ENCODE data around the gene KRTDAP.

KRTDAP gene

GRCh38 chr19:35512831-35513627, 22.8 kb upstream of the KRTDAP start:
- DNase-seq (ENCODE audit: low read depth, low spot score): no peak

DNA sequence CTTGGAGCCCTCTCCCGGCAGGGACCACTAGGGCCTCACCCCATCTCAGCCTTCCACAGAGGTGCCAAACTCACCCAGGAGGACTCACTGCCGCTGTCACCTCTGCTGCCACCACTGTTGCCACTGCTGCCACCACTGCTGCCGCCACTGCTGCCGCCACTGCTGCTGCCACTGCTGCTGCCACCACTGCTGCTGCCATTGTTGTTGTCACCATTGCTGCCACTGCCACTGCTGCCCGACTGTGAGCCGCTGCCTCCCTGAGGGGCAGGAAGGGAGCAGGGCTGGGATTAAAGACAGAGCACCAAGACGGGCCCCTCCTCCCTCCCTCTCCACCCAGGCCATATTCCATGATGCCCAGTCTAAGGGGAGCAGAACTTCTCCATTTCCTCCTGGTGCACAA, 21.1 kb upstream of the KRTDAP start:
- DNase-seq (ENCODE audit: low read depth, low spot score): no peak

DNA sequence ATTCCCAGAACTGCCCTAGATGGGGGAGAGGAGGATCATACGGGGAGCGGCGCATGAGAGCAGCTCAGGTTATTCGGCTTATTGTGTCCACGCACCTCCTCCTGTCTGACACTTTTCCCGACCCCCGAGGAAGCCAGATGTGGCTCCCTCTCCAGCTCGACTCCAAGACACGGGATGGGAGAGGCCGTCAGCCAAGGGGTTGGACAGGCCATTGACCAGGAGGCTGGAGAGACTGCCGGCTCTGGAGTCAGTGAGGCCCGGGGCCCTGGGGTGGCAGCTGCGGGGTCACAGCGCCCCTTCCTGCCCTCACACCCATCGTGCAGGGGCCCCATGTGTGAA, 20.3 kb upstream of the KRTDAP start:
- no peak for DNase-seq (ENCODE audit: low read depth, low spot score)

GRCh38 chr19:35509861-35510625, 19.8 kb upstream of the KRTDAP start:
- DNase-seq (ENCODE audit: low read depth, low spot score): no peak

DNA sequence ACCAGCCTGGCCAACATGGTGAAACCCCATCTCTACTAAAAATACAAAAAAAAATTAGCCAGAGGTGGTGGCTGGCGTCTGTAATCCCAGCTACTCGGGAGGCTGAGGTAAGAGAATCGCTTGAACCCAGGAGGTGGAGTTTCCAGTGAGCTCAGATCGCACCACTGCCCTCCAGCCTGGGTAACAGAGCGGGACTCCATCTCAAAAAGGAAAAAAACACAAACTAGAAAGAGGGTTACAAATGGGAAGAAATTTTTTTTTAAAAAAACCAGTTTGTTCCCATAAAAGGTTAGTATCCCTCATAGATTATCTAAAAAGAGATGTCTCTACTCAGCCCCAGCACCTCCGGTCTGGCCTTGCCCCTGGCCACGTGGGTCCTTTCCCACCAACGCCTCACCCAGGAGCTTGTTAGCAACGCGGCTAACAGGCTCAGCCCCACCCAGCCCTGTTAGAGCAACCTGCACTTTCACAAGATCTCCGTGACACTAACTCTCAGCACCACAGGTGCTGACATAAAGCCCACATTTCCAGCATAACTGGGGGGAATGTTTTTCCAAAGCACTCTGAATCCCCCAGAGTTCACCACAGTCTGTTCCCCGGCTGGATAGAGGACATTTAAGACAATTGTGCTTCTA, 18.9 kb upstream of the KRTDAP start:
- no peak for DNase-seq (ENCODE audit: low read depth, low spot score)

DNA sequence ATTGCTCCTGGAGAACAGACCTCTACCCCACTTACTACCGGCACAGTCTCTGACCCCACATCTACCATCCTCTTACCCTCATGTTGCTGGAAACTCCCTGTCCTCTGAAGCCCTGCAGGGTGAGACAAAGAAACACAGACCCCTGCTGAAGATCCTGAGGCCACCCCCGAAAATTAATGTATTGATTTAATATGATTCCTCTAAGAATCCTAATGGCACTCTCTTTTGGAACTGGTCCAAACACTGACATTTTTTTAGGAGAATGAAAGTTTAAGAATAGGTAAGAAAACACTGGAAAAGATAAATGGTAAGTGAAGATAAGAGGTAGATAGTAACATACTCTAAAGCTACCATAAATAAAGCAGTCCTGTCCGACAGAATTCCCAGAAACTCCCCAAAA, 17.9 kb upstream of the KRTDAP start:
- no peak for DNase-seq (ENCODE audit: low read depth, low spot score)

DNA sequence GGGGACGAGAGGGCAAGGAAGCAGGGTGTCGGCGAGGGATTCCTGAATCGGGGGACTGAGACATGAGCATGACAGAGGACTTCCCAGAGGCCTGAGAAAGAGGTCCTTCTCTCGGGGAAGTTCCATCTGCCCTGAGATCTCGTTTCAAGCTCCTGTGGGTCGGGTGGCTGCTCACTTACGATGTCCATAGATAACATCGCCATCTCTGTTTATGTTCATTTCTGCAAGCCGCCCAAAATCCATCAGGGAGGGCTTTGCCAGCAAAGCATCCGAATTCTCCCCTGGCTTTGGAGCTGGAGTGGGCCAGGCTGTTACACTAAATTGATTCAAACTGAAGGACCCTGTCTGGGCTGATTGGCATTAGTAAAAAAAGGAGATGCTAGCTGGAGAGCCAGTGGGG, 17.3 kb upstream of the KRTDAP start:
- DNase-seq (ENCODE audit: low read depth, low spot score): no peak

DNA sequence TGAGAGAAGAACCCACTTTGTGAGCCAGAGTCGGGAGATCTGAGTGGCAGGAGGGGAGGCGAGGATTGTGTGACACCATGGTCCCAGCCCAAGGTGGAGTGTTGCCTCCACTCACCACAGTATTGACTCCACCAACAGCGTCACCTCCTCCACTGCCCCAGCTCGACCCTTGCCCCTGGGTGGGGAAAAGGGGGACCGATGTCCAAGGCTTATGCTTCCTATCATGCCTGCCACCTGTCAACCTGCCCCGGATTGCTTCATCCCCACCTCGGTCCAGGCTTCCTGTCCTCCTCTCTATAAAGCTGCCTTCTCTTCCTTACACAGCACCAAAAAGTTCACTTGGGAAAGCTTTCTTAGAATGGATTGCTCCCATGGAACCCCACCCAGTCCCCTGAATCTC, 15.7 kb upstream of the KRTDAP start:
- no peak for DNase-seq (ENCODE audit: low read depth, low spot score)

DNA sequence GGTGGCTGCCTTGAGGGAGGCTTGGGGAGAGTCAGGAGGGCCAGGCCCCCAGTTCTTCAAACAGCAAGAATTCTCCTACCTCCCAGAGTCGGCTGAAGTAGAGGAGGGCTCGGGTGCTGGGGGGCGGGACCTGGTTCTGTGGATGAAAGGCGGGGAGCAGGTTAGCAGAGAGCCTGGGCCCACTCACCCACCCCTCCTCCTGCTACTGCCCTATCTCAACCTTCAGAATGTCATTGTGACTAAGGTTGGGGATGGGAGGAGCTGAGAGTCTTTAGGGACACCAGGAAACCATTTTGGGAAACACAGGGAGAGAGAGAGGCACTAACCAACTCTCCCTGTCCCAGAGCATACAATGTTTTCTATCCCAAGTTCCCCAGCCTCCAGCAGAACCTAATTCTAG, 12.5 kb upstream of the KRTDAP start:
- DNase-seq (ENCODE audit: low read depth, low spot score): no peak

DNA sequence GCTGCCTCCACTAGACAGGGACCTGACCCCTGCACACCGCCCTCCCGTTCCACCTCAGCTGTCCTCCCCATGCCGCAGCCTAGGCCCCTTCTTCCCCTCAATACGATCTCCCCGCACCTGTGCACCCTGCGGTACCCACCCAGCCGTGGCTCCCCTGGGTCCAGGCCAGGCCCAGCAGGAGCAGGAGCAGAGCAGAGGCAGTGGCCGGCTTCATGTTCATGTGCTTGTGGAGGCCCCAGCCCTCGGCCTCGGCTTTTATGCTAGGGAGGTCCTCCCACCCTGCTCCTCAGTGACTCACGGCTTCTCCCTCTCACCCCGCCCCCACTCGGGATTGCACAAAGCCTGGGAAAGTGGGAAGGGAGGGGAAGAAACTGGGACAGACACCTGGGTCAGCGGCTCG, 11.4 kb upstream of the KRTDAP start:
- DNase-seq (ENCODE audit: low read depth, low spot score): no peak

DNA sequence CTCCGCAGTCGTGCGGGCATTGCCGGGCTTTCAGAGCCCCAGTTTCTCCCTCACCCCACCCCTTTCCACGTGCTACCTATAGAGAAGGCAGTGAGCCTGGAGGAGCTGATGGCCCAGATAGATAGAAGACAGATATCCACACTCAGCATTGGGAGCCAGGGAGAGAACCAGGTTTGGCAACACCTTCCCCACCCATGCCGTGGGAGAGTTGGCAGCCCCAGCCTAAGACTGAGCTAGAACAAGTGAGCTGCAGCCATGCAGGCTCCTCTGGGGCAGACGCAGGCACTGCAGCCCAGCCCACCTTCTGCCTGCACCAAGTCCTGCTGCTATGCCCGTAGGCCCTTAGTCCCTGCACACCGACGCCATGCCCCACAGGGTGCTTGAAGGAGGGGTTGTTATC, 10.3 kb upstream of the KRTDAP start:
- DNase-seq (ENCODE audit: low read depth, low spot score): no peak

- DNase-seq (ENCODE audit: low read depth, low spot score): no peak
Observed at GRCh38 chr19:35498984-35499527, 8.8 kb upstream of the KRTDAP start.

- no peak for DNase-seq (ENCODE audit: low read depth, low spot score)
Observed at GRCh38 chr19:35498220-35498619, 8.0 kb upstream of the KRTDAP start.

GRCh38 chr19:35497406-35497805, 7.1 kb upstream of the KRTDAP start:
- no peak for DNase-seq (ENCODE audit: low read depth, low spot score)

GRCh38 chr19:35495107-35496064, 5.1 kb upstream of the KRTDAP start:
- DNase-seq (ENCODE audit: low read depth, low spot score): no peak

DNA sequence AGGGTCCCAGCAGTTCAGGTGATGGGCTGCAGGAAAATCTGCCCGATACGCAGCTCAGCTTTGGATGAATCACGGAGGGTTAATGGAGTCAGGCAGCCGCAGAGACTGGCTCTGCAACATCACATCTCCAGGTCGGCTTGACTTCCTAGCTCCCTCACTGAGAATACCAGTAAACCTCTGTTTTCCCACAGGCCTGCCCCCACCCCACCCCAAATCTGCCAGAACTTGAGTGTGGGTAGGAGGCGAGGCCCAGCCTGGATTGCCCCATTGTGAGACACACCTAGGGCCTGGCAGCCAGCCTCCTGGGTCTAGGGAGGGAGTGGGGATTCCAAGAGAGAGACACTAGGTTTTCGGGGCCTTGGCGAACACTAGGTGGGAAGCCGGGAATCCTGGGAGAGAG, 3.7 kb upstream of the KRTDAP start:
- DNase-seq (ENCODE audit: low read depth, low spot score): no peak

GRCh38 chr19:35491836-35492360, 1.6 kb upstream of the KRTDAP start:
- DNase-seq (ENCODE audit: low read depth, low spot score): no peak

GRCh38 chr19:35488677-35489076, 1.6 kb downstream of the KRTDAP start:
- DNase-seq (ENCODE audit: low read depth, low spot score): no peak

DNA sequence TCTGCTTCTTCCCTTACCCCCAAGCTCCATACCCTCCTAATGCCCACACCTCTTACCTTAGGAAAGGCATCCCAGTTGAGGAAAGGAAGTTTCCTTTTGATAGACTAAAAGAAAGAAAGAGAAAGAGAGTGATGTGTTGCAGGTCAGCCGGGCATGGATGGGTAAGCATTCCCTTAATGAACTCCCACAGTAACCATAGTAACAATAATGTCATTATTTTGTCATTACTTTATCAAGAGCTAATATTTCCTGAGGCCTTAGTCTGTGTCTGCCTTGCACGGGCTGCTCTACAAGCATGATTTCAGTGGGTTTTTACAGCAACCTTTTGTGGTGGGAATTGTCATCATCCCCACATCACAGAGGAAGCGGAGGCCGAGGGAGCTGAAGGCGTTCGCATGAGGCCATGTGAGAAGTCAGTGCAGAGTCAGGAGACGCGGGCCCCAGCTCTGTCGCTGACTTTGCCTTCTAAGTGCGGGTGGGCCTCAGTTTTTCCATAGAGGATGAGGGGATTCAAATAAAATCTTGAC, 2.5 kb downstream of the KRTDAP start:
- no peak for DNase-seq (ENCODE audit: low read depth, low spot score)

DNA sequence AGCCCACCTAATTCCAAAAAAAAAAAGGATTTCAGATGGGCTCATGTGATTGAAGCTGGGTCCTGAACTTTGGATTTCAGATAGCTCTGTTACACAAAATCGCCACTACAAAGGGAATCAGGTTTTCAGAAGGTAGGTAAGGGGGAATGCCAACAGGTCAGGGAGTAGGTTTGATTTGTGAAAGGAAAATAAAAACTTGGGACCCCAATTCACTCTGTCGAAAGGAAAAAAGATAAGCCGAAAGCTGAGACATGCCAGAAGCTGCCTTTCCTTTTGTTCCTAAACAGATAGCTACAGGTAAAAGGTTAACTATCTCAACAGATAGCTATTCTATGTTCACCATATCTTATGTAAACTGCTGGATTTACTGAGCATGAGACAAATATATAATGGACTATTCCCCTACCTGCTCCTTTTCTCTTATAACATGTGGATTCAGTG, 4.0 kb downstream of the KRTDAP start:
- DNase-seq (ENCODE audit: low read depth, low spot score): no peak

Measured in brain pericyte (primary cell).